ENCODE measurements around the gene GPX3.

GPX3 gene

DNA sequence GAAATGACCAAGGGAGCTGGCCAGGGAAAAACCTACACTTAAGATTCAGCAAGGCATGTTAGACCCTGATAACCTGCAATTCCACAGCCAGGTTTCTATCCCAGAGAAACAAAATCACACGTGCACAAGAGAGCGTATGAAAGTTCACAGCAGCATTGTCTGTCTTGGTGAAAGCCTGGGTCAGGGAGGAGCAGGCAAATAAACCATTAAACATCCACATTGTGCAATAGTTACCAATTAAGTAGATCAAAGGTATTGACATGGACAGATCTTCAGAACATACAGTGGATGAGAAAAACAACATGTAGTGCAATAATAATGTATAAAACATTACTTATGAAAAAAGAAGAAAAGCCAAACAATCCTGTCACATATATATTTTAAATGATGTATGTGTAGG, 15.9 kb upstream of the GPX3 start:
- TF ChIP-seq, protein P1, sequence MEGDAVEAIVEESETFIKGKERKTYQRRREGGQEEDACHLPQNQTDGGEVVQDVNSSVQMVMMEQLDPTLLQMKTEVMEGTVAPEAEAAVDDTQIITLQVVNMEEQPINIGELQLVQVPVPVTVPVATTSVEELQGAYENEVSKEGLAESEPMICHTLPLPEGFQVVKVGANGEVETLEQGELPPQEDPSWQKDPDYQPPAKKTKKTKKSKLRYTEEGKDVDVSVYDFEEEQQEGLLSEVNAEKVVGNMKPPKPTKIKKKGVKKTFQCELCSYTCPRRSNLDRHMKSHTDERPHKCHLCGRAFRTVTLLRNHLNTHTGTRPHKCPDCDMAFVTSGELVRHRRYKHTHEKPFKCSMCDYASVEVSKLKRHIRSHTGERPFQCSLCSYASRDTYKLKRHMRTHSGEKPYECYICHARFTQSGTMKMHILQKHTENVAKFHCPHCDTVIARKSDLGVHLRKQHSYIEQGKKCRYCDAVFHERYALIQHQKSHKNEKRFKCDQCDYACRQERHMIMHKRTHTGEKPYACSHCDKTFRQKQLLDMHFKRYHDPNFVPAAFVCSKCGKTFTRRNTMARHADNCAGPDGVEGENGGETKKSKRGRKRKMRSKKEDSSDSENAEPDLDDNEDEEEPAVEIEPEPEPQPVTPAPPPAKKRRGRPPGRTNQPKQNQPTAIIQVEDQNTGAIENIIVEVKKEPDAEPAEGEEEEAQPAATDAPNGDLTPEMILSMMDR (IDR thresholded peaks at IDR 0.05; ENCODE audit: extremely low read depth, insufficient read depth, missing control alignments) = no peak
- in situ Hi-C loops (cut with MboI; ENCODE audit: low pct_unique_long_range_greater_than_20kb, low sequenced_read_pairs, unreplicated experiment) = no loop called here

DNA sequence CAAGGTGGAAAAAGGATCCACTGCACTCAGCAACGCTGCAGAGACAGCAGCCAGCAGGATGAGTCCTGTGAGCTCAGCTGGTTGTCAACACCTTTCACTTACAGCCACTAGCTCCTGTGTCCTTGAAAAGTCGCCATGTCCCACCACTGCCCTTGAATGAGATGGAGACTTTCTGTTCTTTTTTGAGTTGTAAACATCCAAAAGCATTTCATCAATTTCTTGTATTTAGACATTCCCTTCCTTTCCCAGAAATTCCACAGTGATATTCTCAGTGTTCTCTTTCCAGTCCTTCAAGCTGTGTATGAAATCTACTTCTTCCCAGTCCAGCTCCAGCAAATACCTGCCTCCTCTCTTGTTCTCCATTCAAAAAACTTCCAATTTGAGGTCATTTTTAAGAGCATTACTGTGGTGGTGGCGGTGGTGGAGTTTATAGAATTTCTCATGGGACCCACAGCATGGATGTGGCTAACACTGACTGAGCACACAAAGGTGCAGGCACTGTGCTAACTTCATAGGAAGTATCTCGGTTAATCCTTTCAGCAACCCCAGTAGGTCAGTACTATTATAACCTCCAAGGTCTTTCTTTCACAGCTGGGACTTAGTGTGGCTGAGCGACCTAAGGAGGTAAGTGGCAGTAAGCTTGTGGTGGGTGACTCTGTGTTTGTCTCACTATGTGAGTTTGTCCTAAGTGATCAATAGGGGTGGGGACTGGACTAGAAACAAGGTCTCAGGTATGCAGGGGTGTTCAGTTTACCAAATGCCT, 15.0 kb upstream of the GPX3 start:
- TF ChIP-seq, protein P1 (IDR thresholded peaks at IDR 0.05; ENCODE audit: extremely low read depth, insufficient read depth, missing control alignments) = no peak
- DNase-seq (ENCODE audit: low spot score) = no peak
- in situ Hi-C loops (cut with MboI; ENCODE audit: low pct_unique_long_range_greater_than_20kb, low sequenced_read_pairs, unreplicated experiment) = no loop called here

More for the DNA sequence above, 15.9 kb upstream of the GPX3 start:
- no peak for DNase-seq (ENCODE audit: low spot score)

DNA sequence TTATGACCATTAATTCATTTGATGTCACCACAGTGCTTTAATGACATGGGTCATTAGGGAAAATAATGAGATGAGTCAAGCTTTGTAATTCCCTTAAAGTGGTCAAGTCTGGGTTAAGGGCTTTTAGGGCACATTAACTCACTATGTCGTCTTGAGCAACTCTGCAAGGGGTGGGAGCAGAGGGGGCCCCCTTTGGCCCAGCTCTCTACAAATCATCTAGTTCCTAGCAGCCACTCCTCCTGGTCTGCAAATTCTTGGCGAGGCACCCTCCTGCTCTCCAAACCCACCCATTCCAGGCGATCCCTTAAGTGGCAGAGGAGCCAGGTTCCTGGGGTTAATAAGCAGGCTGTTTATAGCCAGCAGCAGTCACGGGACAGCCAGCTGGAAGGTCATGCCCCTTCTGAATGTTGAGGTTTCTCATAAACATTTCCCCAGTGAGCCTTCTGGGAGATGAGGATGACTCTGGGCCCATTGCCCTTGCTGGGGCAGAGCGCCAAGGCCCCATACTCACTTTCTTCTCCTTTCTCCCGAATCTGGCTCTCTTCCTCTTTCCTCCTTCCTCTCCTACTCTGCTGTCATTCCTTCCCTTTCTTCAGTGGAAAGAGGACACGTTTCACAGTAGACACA, 14.3 kb upstream of the GPX3 start:
- in situ Hi-C loops (cut with MboI; ENCODE audit: low pct_unique_long_range_greater_than_20kb, low sequenced_read_pairs, unreplicated experiment) = no loop called here
- TF ChIP-seq, protein P1 (IDR thresholded peaks at IDR 0.05; ENCODE audit: extremely low read depth, insufficient read depth, missing control alignments) = no peak
- no peak for DNase-seq (ENCODE audit: low spot score)

DNA sequence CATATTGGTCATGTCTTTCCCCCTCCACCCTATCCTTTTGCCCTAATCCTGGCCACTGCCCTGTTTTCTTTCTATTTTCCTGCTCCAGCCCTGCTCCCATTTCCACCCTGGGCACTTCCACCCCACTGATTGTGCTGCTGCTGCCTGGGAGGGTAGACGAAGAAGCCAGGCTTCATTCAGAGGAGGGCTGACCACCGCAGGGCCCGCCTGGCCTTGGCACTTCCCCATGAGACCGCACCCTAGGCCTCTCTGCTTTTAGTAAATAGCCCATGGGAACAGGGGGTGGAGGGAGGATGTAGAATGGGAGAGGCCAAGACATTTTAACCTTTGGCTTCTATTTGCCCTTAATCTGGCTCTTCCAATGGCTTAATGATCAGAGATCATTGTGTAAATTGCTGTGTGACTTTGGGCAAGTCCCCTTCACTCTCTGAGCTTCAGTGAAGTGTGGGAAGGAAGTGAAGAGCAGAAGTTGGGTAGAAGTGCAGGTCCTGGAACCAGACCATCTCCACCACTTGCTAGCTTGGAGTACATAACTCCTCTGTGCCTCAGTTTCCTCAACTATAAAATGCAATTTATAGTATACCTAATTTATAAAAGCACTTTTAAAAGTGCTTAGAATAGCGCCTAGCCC, 13.6 kb upstream of the GPX3 start:
- TF ChIP-seq, protein P1 (IDR thresholded peaks at IDR 0.05; ENCODE audit: extremely low read depth, insufficient read depth, missing control alignments) = no peak
- in situ Hi-C loops (cut with MboI; ENCODE audit: low pct_unique_long_range_greater_than_20kb, low sequenced_read_pairs, unreplicated experiment) = no loop called here
- no peak for DNase-seq (ENCODE audit: low spot score)

DNA sequence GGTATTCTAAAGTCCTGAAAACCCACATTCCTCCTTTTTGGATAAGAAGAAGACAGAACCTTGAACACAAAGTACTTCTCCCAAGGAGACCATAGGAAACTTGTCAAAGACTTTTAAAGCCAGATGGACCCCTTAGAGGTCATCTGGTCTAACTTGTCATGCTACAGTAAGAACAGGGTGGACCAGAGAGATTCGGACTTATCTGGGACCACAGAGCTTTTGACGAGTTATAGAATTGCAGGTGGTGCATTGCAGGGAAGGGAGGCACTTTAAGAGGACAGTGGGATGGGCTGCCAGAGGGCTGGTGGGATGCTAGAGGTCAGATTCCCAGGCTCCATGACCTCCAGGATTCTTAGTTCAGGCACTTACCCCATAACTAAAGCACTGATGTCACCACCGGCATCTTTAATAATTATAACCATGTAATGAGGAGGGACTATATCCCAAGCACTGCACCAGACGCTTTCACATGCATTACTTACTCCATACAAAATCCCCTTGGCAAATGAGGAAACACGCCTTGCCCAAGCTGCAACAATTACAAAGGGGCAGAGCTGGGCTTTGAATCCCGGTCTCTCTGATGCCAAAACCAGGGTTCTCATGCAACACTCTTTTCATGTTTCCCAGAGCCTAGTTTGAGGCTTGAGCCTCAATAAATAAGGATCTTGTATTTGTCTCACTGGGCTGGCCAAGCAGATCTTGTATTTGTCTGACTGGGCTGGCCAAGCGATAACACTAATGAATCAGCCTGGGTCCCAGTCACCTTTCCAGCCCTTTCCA, 12.8 kb upstream of the GPX3 start:
- no peak for DNase-seq (ENCODE audit: low spot score)
- TF ChIP-seq, protein P1 (IDR thresholded peaks at IDR 0.05; ENCODE audit: extremely low read depth, insufficient read depth, missing control alignments) = no peak
- in situ Hi-C loops (cut with MboI; ENCODE audit: low pct_unique_long_range_greater_than_20kb, low sequenced_read_pairs, unreplicated experiment) = no loop called here

DNA sequence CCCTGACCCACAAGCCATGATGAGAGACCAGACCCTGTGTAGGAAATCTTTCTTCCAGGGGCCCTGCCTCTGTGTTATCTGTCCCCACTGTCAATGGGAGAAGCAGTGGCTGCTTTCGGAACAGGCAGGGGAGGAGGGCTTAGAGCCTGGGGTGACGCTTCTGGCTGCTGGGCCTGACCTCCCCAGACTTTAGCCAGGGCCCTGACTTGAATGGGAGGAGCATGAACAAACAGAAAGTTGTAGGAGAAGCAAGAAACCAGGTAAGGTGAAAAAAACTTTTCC, 12.2 kb upstream of the GPX3 start:
- TF ChIP-seq, protein P1 (IDR thresholded peaks at IDR 0.05; ENCODE audit: extremely low read depth, insufficient read depth, missing control alignments) = no peak
- in situ Hi-C loops (cut with MboI; ENCODE audit: low pct_unique_long_range_greater_than_20kb, low sequenced_read_pairs, unreplicated experiment) = no loop called here
- DNase-seq (ENCODE audit: low spot score) = no peak
